Keratinocyte (primary cell): ENCODE results near the gene ABLIM2. TPM values are rescaled to one million over a fixed set of nuclear protein-coding genes. Genes with fewer than 3 reads are reported as not detected.
A peak's percentile ranks its signal among the peaks of the same experiment; 100 is the strongest.

Experiments
- DNase-seq: peaks from one replicate; pipeline ENCODE4 v3.0.0-alpha.2; 2011; ENCODE audit warnings: low read depth, missing footprints, low spot score
- FAIRE-seq: peaks from 2 replicates; lab custom pipeline; 2011; peaks lifted over from hg19 to GRCh38; lab: Jason Lieb, UNC
- H2AFZ ChIP-seq: 2 replicates; pipeline ENCODE4 v1.6.0; 2012; ENCODE audit warnings: low read length, control low read depth, inconsistent platforms; ENCODE audit not compliant: control insufficient read depth
- H3K27ac ChIP-seq: 2 replicates; pipeline ENCODE4 v1.5.1; 2011; ENCODE audit warnings: low read length; ENCODE audit not compliant: control insufficient read depth, insufficient read depth
- H3K27me3 ChIP-seq: 3 replicates; pipeline ENCODE4 v1.6.0; 2011; ENCODE audit warnings: low read length; ENCODE audit not compliant: control insufficient read depth, insufficient read depth; ENCODE audit errors: extremely low read depth
- H3K36me3 ChIP-seq, 2 experiments: 2 replicates in 1 of 2; 3 replicates in 1 of 2; pipeline ENCODE4 v1.5.1; 2011; ENCODE audit warnings: low read length in 2 of 2, mild to moderate bottlenecking in 1 of 2; ENCODE audit not compliant: control insufficient read depth in 2 of 2, insufficient read depth in 2 of 2; ENCODE audit errors: extremely low read depth in 1 of 2
- H3K4me1 ChIP-seq: 3 replicates; pipeline ENCODE4 v1.5.1; 2011; ENCODE audit warnings: low read length; ENCODE audit not compliant: control insufficient read depth, insufficient read depth; ENCODE audit errors: extremely low read depth
- H3K4me2 ChIP-seq: 3 replicates; pipeline ENCODE4 v1.6.0; 2011; ENCODE audit warnings: low read depth, low read length; ENCODE audit not compliant: control insufficient read depth, insufficient read depth; ENCODE audit errors: extremely low read depth
- H3K4me3 ChIP-seq, 3 experiments: fragments of 200-600 bp in 1 of 3; sonication (generic) in 1 of 3; 2 replicates in 2 of 3; 3 replicates in 1 of 3; pipeline ENCODE4 v1.5.1; 2011 to 2016; ENCODE audit warnings: low read length in 3 of 3, mild to moderate bottlenecking in 3 of 3, control low read depth in 2 of 3, inconsistent platforms in 1 of 3, low read depth in 1 of 3, mixed read lengths in 1 of 3, mixed run types in 1 of 3, moderate library complexity in 1 of 3; ENCODE audit not compliant: control insufficient read depth in 2 of 3, insufficient read depth in 2 of 3; ENCODE audit errors: extremely low read depth in 1 of 3
- H3K79me2 ChIP-seq: 2 replicates; pipeline ENCODE4 v1.6.0; 2012; ENCODE audit warnings: low read length; ENCODE audit not compliant: control insufficient read depth, insufficient read depth
- H3K9ac ChIP-seq: 3 replicates; pipeline ENCODE4 v1.6.0; 2011; ENCODE audit warnings: low read length; ENCODE audit not compliant: control insufficient read depth, insufficient read depth; ENCODE audit errors: extremely low read depth
- H3K9me1 ChIP-seq: 3 replicates; pipeline ENCODE4 v1.6.0; 2011; ENCODE audit warnings: low read length; ENCODE audit not compliant: control insufficient read depth, insufficient read depth; ENCODE audit errors: extremely low read depth
- H3K9me3 ChIP-seq: 2 replicates; pipeline ENCODE4 v1.5.1; 2012; ENCODE audit warnings: low read depth, low read length; ENCODE audit not compliant: control insufficient read depth
- H4K20me1 ChIP-seq: 3 replicates; pipeline ENCODE4 v1.6.0; 2011; ENCODE audit warnings: low read length; ENCODE audit not compliant: control insufficient read depth, insufficient read depth; ENCODE audit errors: extremely low read depth
- EZH2 ChIP-seq: IDR thresholded peaks from one replicate; pipeline ENCODE4 v1.6.1; 2012; ENCODE audit warnings: inconsistent platforms, mild to moderate bottlenecking, low read length, moderate library complexity
- dilution Hi-C: fragments of 300-500 bp; cut with MboI; formaldehyde crosslinking; loops from one replicate; pipeline ENCODE4 v1.7.0; 2020; ENCODE audit warnings: low sequenced_read_pairs; ENCODE audit not compliant: extremely low pct_ligation_motif_present
- polyA plus RNA-seq, 5 experiments: library from polyadenylated mRNA; depleted of rRNA in 3 of 5; stranded (reverse) in 3 of 5; stranded (forward) in 1 of 5; unstranded in 1 of 5; fragments of >200 nt; gene quantifications; 1 replicate in 1 of 5; 2 replicates in 3 of 5; 3 replicates in 1 of 5; pipeline versions ENCODE4 v1.2.1 to v1.2.3, GENCODE V29; 2011 to 2012; ENCODE audit warnings: missing spikeins in 2 of 5, low read depth in 1 of 5, low replicate concordance in 1 of 5
- TF ChIP-seq, protein P1 (sequence below), 3 experiments: IDR thresholded peaks in 1 of 3; conservative IDR thresholded peaks in 1 of 3; optimal IDR thresholded peaks in 1 of 3; 2 replicates in 2 of 3; 3 replicates in 1 of 3; pipeline versions ENCODE3 to v1.5.1; 2011; ENCODE audit warnings: low read length in 3 of 3, mild to moderate bottlenecking in 3 of 3, moderate library complexity in 2 of 3, control low read depth in 1 of 3, inconsistent platforms in 1 of 3; ENCODE audit not compliant: insufficient read depth in 2 of 3; ENCODE audit errors: extremely low read depth in 1 of 3

Gene ABLIM2
- polyA plus RNA-seq, 1 donor (not counting 4 experiments of a cell fraction or from before 2014, with no cell fraction given): 0.94 TPM

DNA sequence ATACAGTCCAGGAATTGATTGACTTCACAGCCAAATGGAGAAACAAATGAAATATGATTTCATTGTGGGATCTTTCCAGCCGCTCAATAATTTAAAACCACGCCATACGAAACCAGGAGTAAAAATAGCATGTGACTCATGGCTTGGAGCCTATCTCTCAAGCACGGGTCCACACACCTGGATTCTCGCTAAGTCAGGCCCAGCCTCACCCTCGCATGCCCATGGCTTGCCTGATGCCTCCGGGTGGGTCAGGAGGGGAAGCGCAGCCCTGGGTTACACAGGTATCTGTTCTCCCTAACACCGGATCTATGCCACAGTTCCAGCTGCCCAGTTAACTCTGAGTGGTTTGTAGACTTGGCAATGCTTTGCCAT is 5.6 kb upstream of the ABLIM2 start:
- FAIRE-seq: peak; percentile 94
- TF ChIP-seq, protein P1, sequence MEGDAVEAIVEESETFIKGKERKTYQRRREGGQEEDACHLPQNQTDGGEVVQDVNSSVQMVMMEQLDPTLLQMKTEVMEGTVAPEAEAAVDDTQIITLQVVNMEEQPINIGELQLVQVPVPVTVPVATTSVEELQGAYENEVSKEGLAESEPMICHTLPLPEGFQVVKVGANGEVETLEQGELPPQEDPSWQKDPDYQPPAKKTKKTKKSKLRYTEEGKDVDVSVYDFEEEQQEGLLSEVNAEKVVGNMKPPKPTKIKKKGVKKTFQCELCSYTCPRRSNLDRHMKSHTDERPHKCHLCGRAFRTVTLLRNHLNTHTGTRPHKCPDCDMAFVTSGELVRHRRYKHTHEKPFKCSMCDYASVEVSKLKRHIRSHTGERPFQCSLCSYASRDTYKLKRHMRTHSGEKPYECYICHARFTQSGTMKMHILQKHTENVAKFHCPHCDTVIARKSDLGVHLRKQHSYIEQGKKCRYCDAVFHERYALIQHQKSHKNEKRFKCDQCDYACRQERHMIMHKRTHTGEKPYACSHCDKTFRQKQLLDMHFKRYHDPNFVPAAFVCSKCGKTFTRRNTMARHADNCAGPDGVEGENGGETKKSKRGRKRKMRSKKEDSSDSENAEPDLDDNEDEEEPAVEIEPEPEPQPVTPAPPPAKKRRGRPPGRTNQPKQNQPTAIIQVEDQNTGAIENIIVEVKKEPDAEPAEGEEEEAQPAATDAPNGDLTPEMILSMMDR (optimal IDR thresholded peaks at IDR 0.05 in 1 of 3, IDR thresholded peaks at IDR 0.05 in 1 of 3, conservative IDR thresholded peaks at IDR 0.05 in 1 of 3; ENCODE audit: extremely low read depth in 1 of 3, insufficient read depth in 2 of 3, low read length in 3 of 3): no peak
- no peak for TF ChIP-seq EZH2

DNA sequence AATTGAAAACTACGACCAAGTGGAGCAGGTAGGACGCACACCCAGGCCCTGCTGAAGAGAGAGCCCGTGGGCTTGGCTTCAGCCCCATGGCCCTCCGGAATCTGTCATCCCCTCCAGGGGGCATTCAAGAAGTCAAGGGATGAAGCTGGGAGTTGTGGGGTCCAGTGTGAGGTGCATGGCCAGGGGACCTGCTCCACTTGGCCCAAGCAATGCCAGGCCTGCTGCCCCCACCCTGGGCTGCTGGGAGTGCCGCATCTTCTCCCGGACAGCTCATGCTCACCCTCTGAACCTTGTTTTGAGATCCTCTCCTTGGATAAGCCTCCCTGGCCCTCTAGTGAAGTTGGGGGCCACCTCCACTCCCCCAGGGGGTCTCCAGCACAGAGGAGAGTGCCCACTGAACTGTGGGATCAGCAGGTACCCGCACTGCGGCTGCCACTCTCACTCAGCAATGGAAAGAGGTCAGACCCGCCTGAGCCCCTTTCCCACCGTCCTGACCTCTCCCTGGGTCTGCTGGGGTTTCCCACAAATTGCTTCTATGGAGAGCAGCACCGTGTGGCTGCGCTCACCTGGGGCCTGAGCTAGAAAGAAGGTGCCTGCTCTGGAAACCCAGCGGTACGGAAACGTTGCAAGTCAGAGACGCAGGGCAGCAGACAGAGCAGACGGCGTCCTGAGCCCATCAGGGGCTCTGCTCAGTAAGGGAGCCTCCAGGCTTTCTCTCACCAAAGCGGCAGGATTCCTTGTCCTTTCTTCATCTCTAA is 5.0 kb upstream of the ABLIM2 start:
- H3K9me3 ChIP-seq: peaks cover 4% of the 10 kb centered on the region
- no peaks in the 10 kb centered on the region for H3K27me3 ChIP-seq
- no peaks in the 10 kb centered on the region for H3K36me3 ChIP-seq
- H3K9ac ChIP-seq: peak overlapping the region; percentile 65
- no peaks in the 10 kb centered on the region for H3K9me1 ChIP-seq
- H4K20me1 ChIP-seq: no peaks in the 10 kb centered on the region
- peaks cover 26% of the 10 kb centered on the region for H3K4me1 ChIP-seq
- H3K4me2 ChIP-seq: peak overlapping the region; percentile 80
- peak overlapping the region; percentile 68 for H3K27ac ChIP-seq
- dilution Hi-C loops: no loop called here
- no peak for FAIRE-seq
- H3K4me3 ChIP-seq: peak overlapping the region in 1 of 3 experiments; percentile 11
- H2AFZ ChIP-seq: no peak overlapping the region
- TF ChIP-seq, protein P1 (optimal IDR thresholded peaks at IDR 0.05 in 1 of 3, IDR thresholded peaks at IDR 0.05 in 1 of 3, conservative IDR thresholded peaks at IDR 0.05 in 1 of 3; ENCODE audit: extremely low read depth in 1 of 3, insufficient read depth in 2 of 3, low read length in 3 of 3): no peak
- no peak for TF ChIP-seq EZH2
- no peaks in the 10 kb centered on the region for H3K79me2 ChIP-seq
- DNase-seq: no peak

More for the DNA sequence above, 5.6 kb upstream of the ABLIM2 start:
- Histone ChIP-seq H3K9ac (peak overlapping the region; percentile 65), H3K36me3 (no peaks in the 10 kb centered on the region), H3K4me1 (peaks cover 26% of the 10 kb centered on the region), H3K4me2 (peak overlapping the region; percentile 80), H2AFZ (no peak overlapping the region), H4K20me1 (no peaks in the 10 kb centered on the region), H3K79me2 (no peaks in the 10 kb centered on the region), H3K9me1 (no peaks in the 10 kb centered on the region), H3K9me3 (peaks cover 4% of the 10 kb centered on the region), H3K4me3 (peak overlapping the region in 1 of 3 experiments; percentile 11), H3K27ac (peak overlapping the region; percentile 68), H3K27me3 (no peaks in the 10 kb centered on the region)
- dilution Hi-C loops: no loop called here
- DNase-seq: no peak
